ENCODE results near the gene SLC51A. TPM values are rescaled to one million over a fixed set of nuclear protein-coding genes. Genes with fewer than 3 reads are reported as not detected.
"Not testable (repeated sequence)": the region's sequence is repeated elsewhere in the genome, so short reads cannot be mapped to it uniquely, and the experiment has no call there.

Gene SLC51A
- total RNA-seq, 1 donor from 2014 or later: not detected

- Mint-ChIP-seq H3K27me3 (ENCODE audit: low read depth, unreplicated experiment) (no peaks in the 10 kb centered on the region), H3K4me1 (ENCODE audit: low read depth, unreplicated experiment) (peaks cover 11% of the 10 kb centered on the region), H3K4me3 (ENCODE audit: unreplicated experiment) (no peak overlapping the region), H3K27ac (ENCODE audit: unreplicated experiment) (no peak overlapping the region), H3K9me3 (ENCODE audit: unreplicated experiment) (no peaks in the 10 kb centered on the region), H3K36me3 (ENCODE audit: low read depth, unreplicated experiment) (peaks cover 25% of the 10 kb centered on the region)
- Histone ChIP-seq H3K36me3 (ENCODE audit: insufficient read depth, low read length) (peaks cover 38% of the 10 kb centered on the region), H3K4me2 (ENCODE audit: low read length) (no peak overlapping the region), H3K9ac (ENCODE audit: low read length) (no peak overlapping the region), H4K20me1 (ENCODE audit: insufficient read depth, low read length) (peaks cover 22% of the 10 kb centered on the region), H3K27me3 (ENCODE audit: insufficient read depth, low read length) (no peaks in the 10 kb centered on the region), H2AFZ (ENCODE audit: low read depth, low read length) (no peak overlapping the region), H3K4me1 (ENCODE audit: insufficient read depth, low read length) (no peaks in the 10 kb centered on the region), H3K9me3 (ENCODE audit: insufficient read depth, low read depth, low read length) (no peaks in the 10 kb centered on the region), H3K4me3 (ENCODE audit: insufficient read depth, low read depth, low read length) (no peak overlapping the region), H3K27ac (ENCODE audit: low read depth, low read length) (no peak overlapping the region), H3K79me2 (ENCODE audit: insufficient read depth, low read length) (no peaks in the 10 kb centered on the region)
- no peak for DNase-seq (ENCODE audit: low read depth)
- FAIRE-seq: no peak
- no peak for TF ChIP-seq EZH2 (IDR thresholded peaks at IDR 0.05; ENCODE audit: insufficient read depth, low read length)
- no peak for TF ChIP-seq CTCF (IDR thresholded peaks at IDR 0.05; ENCODE audit: insufficient read depth, low read depth, low read length)
These were observed 24.1 kb downstream of the SLC51A start for GRCh38 chr3:196240424-196240823.

GRCh38 chr3:196241704-196242103 is 25.4 kb downstream of the SLC51A start:
- no peak for FAIRE-seq
- Mint-ChIP-seq H3K4me1 (ENCODE audit: low read depth, unreplicated experiment) (peaks cover 11% of the 10 kb centered on the region), H3K9me3 (ENCODE audit: unreplicated experiment) (no peaks in the 10 kb centered on the region), H3K36me3 (ENCODE audit: low read depth, unreplicated experiment) (peaks cover 29% of the 10 kb centered on the region), H3K4me3 (ENCODE audit: unreplicated experiment) (no peak overlapping the region), H3K27ac (ENCODE audit: unreplicated experiment) (no peak overlapping the region), H3K27me3 (ENCODE audit: low read depth, unreplicated experiment) (no peaks in the 10 kb centered on the region)
- H2AFZ ChIP-seq (ENCODE audit: low read depth, low read length): no peak overlapping the region
- TF ChIP-seq EZH2 (IDR thresholded peaks at IDR 0.05; ENCODE audit: insufficient read depth, low read length) (no peak), CTCF (IDR thresholded peaks at IDR 0.05; ENCODE audit: insufficient read depth, low read depth, low read length) (no peak)
- no peak overlapping the region for H3K27ac ChIP-seq (ENCODE audit: low read depth, low read length)
- H4K20me1 ChIP-seq (ENCODE audit: insufficient read depth, low read length): peaks cover 25% of the 10 kb centered on the region
- no peak overlapping the region for H3K9ac ChIP-seq (ENCODE audit: low read length)
- no peaks in the 10 kb centered on the region for H3K9me3 ChIP-seq (ENCODE audit: insufficient read depth, low read depth, low read length)
- H3K4me2 ChIP-seq (ENCODE audit: low read length): no peak overlapping the region
- DNase-seq (ENCODE audit: low read depth): no peak
- no peaks in the 10 kb centered on the region for H3K27me3 ChIP-seq (ENCODE audit: insufficient read depth, low read length)
- H3K4me1 ChIP-seq (ENCODE audit: insufficient read depth, low read length): no peaks in the 10 kb centered on the region
- H3K79me2 ChIP-seq (ENCODE audit: insufficient read depth, low read length): no peaks in the 10 kb centered on the region
- H3K4me3 ChIP-seq (ENCODE audit: insufficient read depth, low read depth, low read length): no peak overlapping the region
- H3K36me3 ChIP-seq (ENCODE audit: insufficient read depth, low read length): peaks cover 44% of the 10 kb centered on the region

- Histone ChIP-seq H4K20me1 (ENCODE audit: insufficient read depth, low read length) (peaks cover 43% of the 10 kb centered on the region), H3K36me3 (ENCODE audit: insufficient read depth, low read length) (peaks cover 40% of the 10 kb centered on the region)
- H3K36me3 Mint-ChIP-seq (ENCODE audit: low read depth, unreplicated experiment): peaks cover 23% of the 10 kb centered on the region
- H3K9ac ChIP-seq (ENCODE audit: low read length); H3K4me3 ChIP-seq (ENCODE audit: insufficient read depth, low read depth, low read length); FAIRE-seq; H3K4me1 Mint-ChIP-seq (ENCODE audit: low read depth, unreplicated experiment); H3K79me2 ChIP-seq (ENCODE audit: insufficient read depth, low read length); H3K27ac Mint-ChIP-seq (ENCODE audit: unreplicated experiment); DNase-seq (ENCODE audit: low read depth); H3K4me2 ChIP-seq (ENCODE audit: low read length); H3K27me3 Mint-ChIP-seq (ENCODE audit: low read depth, unreplicated experiment); H3K4me3 Mint-ChIP-seq (ENCODE audit: unreplicated experiment); H3K27me3 ChIP-seq (ENCODE audit: insufficient read depth, low read length); H3K27ac ChIP-seq (ENCODE audit: low read depth, low read length); H3K9me3 ChIP-seq (ENCODE audit: insufficient read depth, low read depth, low read length); H3K4me1 ChIP-seq (ENCODE audit: insufficient read depth, low read length); H3K9me3 Mint-ChIP-seq (ENCODE audit: unreplicated experiment); H2AFZ ChIP-seq (ENCODE audit: low read depth, low read length): not testable (repeated sequence)
These were observed 27.8 kb downstream of the SLC51A start for GRCh38 chr3:196244166-196244565.

Measured in astrocyte (in vitro differentiated cells and primary cell).